ENCODE data around the gene CDSN.

- no peak for TF ChIP-seq CTCF (conservative IDR thresholded peaks at IDR 0.05)
- no peak for TF ChIP-seq EZH2 (IDR thresholded peaks at IDR 0.05; ENCODE audit: low read depth)
Measured at GRCh38 chr6:31165986-31166385, 45.7 kb upstream of the CDSN start.

All from PC-9 (cell line).